GM13976 (cell line): ENCODE data around the gene ADAMTS14.
A peak's percentile ranks its signal among the peaks of the same experiment; 100 is the strongest.
"Not testable (repeated sequence)": the region's sequence is repeated elsewhere in the genome, so short reads cannot be mapped to it uniquely, and the experiment has no call there.

Source experiments
- DNase-seq: peaks from one replicate; pipeline ENCODE4 v3.0.0; 2012; ENCODE audit warnings: low spot score
- CTCF ChIP-seq: IDR thresholded peaks from 2 replicates; pipeline ENCODE4 v1.5.1; 2012; ENCODE audit warnings: borderline replicate concordance, mild to moderate bottlenecking; ENCODE audit not compliant: insufficient read depth; ENCODE audit errors: extremely low read depth, missing control alignments, control extremely low read depth
- in situ Hi-C: fragments of 300-500 bp; cut with MboI; formaldehyde crosslinking; loops from one replicate; pipeline ENCODE4 v1.12.0; 2022; ENCODE audit warnings: low sequenced_read_pairs, mixed read lengths, inconsistent platforms; ENCODE audit not compliant: unreplicated experiment

ADAMTS14 gene

GRCh38 chr10:70672165-70673042 lies at the start of gene ADAMTS14:
Gene ADAMTS14, plus strand, starts transcription at chr10:70672506. Its CDS starts 297 bp downstream, at chr10:70672803.
- in situ Hi-C loops, result no loop called here
- no peak for TF ChIP-seq CTCF
- DNase-seq, result peak; percentile 57

- in situ Hi-C loops, result no loop called here
- no peak for TF ChIP-seq CTCF
- DNase-seq, result no peak
These were observed 49.8 kb upstream of the ADAMTS14 start for GRCh38 chr10:70622541-70622940.

GRCh38 chr10:70622981-70623844 lies 49.1 kb upstream of the ADAMTS14 start:
- no peak for TF ChIP-seq CTCF
- in situ Hi-C loops, result no loop called here
- no peak for DNase-seq

- in situ Hi-C loops, result no loop called here
- DNase-seq, result no peak
- TF ChIP-seq CTCF, result no peak
These were observed 46.2 kb upstream of the ADAMTS14 start for GRCh38 chr10:70626056-70626455.

- no peak for TF ChIP-seq CTCF
- DNase-seq, result no peak
- in situ Hi-C loops, result no loop called here
These were observed 43.0 kb upstream of the ADAMTS14 start for GRCh38 chr10:70629338-70629737.

GRCh38 chr10:70631735-70632134 lies 40.6 kb upstream of the ADAMTS14 start:
- in situ Hi-C loops, DNase-seq: not testable (repeated sequence)
